Astrocyte of the spinal cord (primary cell): ENCODE data around the gene SUGT1.
"Not testable (repeated sequence)": the region's sequence is repeated elsewhere in the genome, so short reads cannot be mapped to it uniquely, and the experiment has no call there.

Experiments
- DNase-seq: peaks from one replicate; pipeline ENCODE4 v3.0.0; 2011; ENCODE audit warnings: low read depth, low spot score
- H3K4me3 ChIP-seq: 2 replicates; pipeline ENCODE4 v1.5.1; 2011; ENCODE audit warnings: low read depth, mild to moderate bottlenecking, low read length, moderate library complexity
- in situ Hi-C: cut with HindIII; loops from 2 replicates; pipeline ENCODE4 v1.10.0; 2017; ENCODE audit warnings: low sequenced_read_pairs
- TF ChIP-seq, protein P1 (sequence below): IDR thresholded peaks from 2 replicates; pipeline ENCODE4 v1.5.1; 2012; ENCODE audit warnings: low read depth, mild to moderate bottlenecking, low read length, inconsistent platforms

SUGT1 gene

GRCh38 chr13:52703482-52703881 is 50.8 kb downstream of the SUGT1 start:
- TF ChIP-seq, protein P1, sequence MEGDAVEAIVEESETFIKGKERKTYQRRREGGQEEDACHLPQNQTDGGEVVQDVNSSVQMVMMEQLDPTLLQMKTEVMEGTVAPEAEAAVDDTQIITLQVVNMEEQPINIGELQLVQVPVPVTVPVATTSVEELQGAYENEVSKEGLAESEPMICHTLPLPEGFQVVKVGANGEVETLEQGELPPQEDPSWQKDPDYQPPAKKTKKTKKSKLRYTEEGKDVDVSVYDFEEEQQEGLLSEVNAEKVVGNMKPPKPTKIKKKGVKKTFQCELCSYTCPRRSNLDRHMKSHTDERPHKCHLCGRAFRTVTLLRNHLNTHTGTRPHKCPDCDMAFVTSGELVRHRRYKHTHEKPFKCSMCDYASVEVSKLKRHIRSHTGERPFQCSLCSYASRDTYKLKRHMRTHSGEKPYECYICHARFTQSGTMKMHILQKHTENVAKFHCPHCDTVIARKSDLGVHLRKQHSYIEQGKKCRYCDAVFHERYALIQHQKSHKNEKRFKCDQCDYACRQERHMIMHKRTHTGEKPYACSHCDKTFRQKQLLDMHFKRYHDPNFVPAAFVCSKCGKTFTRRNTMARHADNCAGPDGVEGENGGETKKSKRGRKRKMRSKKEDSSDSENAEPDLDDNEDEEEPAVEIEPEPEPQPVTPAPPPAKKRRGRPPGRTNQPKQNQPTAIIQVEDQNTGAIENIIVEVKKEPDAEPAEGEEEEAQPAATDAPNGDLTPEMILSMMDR: no peak
- in situ Hi-C loops: no loop called here
- DNase-seq: no peak
- no peak overlapping the region for H3K4me3 ChIP-seq

GRCh38 chr13:52706081-52706480 is 53.4 kb downstream of the SUGT1 start:
- no peak overlapping the region for H3K4me3 ChIP-seq
- TF ChIP-seq, protein P1: no peak
- no peak for DNase-seq
- in situ Hi-C loops: no loop called here

GRCh38 chr13:52707375-52707774 is 54.7 kb downstream of the SUGT1 start:
- no peak overlapping the region for H3K4me3 ChIP-seq
- in situ Hi-C loops: no loop called here
- DNase-seq: no peak
- TF ChIP-seq, protein P1: no peak

- DNase-seq, in situ Hi-C loops: not testable (repeated sequence)
Observed at GRCh38 chr13:52708266-52708665, 55.6 kb downstream of the SUGT1 start.

DNA sequence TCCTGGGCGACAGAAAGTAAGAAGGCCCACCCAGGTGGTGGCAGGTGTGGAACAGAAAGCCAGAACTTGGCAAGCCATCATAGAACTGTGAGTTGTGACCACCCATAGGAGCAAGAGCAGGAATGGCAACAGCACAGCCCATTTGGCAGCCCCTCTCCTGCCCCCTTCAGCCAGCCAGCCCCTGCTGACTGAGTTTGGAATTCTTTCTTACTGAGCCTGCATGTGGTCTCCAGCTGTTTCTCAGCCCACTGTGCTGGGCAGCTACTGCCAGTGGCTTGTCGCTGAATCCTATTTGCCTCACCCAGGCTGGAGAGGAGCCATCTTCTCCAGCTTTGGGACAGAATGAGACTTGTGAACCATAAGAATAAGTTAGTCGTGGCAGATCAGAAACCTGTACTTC is 58.6 kb downstream of the SUGT1 start:
- no peak overlapping the region for H3K4me3 ChIP-seq
- TF ChIP-seq, protein P1: no peak
- DNase-seq: no peak
- in situ Hi-C loops: no loop called here

More at GRCh38 chr13:52708266-52708665, 55.6 kb downstream of the SUGT1 start:
- H3K4me3 ChIP-seq: not testable (repeated sequence)

DNA sequence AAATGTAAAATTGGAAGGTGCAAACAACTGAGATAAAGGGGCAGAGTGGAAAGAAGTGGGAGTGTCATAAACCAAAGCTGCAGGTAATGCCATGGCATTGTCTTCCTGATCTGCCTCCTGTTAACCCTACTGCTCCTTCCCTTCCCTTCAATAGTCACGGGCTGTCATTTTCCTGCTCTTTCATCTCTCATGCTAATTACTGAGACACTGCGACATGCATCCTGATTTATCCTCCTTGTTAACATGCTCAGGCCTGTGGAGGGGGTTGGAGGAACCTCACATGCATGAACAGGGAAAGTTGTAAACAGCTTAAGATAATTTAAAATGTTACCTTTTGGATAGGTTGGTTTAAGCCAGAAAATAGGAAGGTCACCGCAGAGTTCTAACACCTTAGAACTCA is 59.7 kb downstream of the SUGT1 start:
- TF ChIP-seq, protein P1: no peak
- DNase-seq: no peak
- in situ Hi-C loops: no loop called here
- no peak overlapping the region for H3K4me3 ChIP-seq

DNA sequence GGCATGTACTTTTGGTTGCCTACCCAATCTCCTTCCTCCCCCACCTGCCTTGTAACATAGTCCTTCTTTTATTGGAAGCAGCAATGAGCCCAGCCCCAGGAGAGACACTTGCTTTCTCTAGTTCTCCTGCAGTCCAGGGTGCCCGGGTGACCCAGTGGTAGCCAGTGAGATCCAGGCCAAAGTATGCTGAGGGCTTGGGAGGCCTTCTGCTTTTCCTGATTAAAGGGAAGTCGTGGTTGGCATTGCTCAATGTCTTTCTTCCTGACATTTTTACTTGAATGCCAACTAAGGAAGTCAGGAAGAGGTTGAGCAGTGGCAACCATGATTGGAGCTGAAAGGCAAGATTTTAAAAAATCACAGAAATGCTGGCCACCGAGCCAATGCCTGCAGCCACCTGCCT is 61.3 kb downstream of the SUGT1 start:
- TF ChIP-seq, protein P1: no peak
- H3K4me3 ChIP-seq: no peak overlapping the region
- in situ Hi-C loops: no loop called here
- no peak for DNase-seq

DNA sequence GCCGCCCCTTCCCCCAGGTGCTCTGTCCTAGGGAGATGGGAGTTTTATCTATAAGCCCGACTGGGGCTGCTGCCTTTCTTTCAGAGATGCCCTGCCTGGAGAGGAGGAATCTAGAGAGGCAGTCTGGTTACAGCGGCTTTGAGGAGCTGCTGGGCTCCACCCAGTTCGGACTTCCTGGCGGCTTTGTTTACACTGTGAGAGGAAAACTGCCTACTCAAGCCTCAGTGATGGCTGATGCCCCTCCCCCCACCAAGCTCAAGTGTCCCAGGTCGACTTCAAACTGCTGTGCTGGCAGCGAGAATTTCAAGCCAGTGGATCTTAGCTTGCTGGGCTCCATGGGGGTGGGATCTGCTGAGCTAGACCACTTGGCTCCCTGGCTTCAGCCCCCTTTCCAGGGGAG is 68.3 kb downstream of the SUGT1 start:
- in situ Hi-C loops, DNase-seq: not testable (repeated sequence)

GRCh38 chr13:52721356-52721755 is 68.7 kb downstream of the SUGT1 start:
- H3K4me3 ChIP-seq, DNase-seq, in situ Hi-C loops: not testable (repeated sequence)

More for the DNA sequence above, 68.3 kb downstream of the SUGT1 start:
- not testable (repeated sequence) for H3K4me3 ChIP-seq
